HG03103 (cell line): ENCODE data around the gene MBD6.
"Not testable (repeated sequence)": the region's sequence is repeated elsewhere in the genome, so short reads cannot be mapped to it uniquely, and the experiment has no call there.

Experiments
- ATAC-seq: cut with Tn5 transposase; IDR thresholded peaks from one replicate; pipeline ENCODE4 v1.9.1; 2021; ENCODE audit warnings: low read depth; ENCODE audit not compliant: unreplicated experiment

The MBD6 gene

DNA sequence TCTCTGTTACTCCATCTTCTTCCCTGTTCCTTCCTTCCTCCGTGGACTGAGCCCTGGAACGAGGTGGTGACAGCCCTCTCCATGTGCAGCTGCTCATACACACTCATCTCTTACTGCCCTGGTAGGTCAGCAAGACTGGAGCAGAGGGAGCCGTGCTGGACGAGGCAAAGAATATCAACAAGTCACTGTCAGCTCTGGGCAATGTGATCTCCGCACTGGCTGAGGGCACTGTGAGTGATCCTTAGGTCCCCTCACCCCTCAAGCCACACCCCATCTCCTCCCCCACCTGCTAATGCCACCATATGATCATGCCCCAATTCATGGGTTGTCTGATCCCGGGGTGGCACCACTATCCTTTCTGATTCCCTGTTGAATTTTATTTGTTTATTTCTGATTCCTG, 46.2 kb downstream of the MBD6 start:
- ATAC-seq: no peak

DNA sequence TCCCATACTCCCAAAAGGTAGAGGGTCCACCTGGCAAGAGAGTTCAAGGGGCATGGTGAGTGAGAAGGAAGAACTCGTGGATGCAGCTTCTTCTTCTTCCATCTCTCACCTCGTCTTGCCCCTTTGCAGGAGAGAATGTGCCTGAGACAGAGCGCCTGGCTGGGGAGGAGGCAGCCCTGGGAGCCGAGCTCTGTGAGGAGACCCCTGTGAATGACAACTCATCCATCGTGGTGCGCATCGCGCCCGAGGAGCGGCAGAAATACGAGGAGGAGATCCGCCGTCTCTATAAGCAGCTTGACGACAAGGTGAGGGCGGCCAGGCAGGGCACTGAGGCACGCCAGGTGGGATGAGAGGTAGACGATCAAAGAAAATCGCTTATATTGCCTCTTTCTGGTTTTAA, 47.2 kb downstream of the MBD6 start:
- ATAC-seq: no peak

DNA sequence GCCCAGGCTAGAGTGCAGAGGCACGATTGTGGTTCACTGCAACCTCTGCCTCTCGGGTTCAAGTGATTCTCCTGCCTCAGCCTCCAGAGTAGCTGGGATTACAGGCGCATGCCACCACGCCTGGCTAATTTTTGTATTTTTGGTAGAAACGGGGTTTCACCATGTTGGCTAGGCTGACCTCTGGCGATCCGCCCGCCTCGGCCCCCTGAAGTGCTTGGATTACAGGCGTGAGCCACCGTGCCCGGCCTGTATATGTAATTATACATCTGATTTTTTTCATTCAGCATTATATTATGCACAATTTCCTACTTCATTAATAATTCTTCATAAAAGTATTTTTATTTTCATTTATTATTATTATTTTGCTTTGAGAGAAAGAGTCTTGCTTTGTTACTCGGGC, 47.8 kb downstream of the MBD6 start:
- ATAC-seq: not testable (repeated sequence)

GRCh38 chr12:57571926-57572762, 49.5 kb downstream of the MBD6 start:
- no peak for ATAC-seq

DNA sequence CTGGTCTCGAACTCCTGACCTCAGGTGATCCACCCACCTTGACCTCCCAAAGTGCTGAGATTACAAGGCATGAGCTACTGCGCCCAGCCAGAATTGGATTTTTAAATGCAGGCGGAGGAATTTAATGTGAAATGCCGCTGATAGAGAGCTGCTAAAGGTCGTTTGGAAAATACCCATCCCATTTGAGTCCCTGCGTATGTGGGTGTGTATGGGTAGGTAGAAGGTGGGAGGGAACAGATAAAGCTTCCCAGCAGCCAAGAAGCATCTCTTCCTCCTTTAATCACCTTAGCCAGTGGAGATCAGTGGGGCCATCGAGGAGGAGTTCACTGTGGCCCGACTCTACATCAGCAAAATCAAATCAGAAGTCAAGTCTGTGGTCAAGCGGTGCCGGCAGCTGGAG, 52.2 kb downstream of the MBD6 start:
- ATAC-seq: no peak

GRCh38 chr12:57575771-57576612, 53.4 kb downstream of the MBD6 start:
- ATAC-seq: no peak

GRCh38 chr12:57576613-57577160, 54.1 kb downstream of the MBD6 start:
- ATAC-seq: no peak

- ATAC-seq: no peak
Observed at GRCh38 chr12:57577981-57578758, 55.5 kb downstream of the MBD6 start.

DNA sequence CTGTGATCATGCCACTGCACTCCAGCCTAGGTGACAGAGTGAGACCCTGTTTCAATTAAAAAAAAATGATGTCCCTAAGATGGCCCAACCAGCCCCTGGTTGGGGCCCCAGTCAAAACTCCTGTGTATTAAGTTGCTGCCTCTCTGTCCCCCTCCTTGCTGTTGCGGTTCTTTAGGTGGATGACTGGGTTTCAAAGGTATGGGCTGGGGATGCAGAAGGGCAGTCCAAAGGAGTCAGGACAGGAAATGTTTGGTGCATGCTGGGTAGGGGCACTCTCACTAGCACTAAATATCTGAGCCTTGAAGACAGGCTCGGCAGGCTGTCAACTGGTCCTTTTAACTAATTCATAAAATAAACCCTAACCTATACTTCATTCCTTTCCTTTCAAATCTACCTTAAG, 56.4 kb downstream of the MBD6 start:
- no peak for ATAC-seq
